ENCODE measurements around the gene FAM174C.

Gene FAM174C

GRCh38 chr19:1279782-1280341 is 4.5 kb downstream of the FAM174C start (continued):
- TF ChIP-seq, protein P1, sequence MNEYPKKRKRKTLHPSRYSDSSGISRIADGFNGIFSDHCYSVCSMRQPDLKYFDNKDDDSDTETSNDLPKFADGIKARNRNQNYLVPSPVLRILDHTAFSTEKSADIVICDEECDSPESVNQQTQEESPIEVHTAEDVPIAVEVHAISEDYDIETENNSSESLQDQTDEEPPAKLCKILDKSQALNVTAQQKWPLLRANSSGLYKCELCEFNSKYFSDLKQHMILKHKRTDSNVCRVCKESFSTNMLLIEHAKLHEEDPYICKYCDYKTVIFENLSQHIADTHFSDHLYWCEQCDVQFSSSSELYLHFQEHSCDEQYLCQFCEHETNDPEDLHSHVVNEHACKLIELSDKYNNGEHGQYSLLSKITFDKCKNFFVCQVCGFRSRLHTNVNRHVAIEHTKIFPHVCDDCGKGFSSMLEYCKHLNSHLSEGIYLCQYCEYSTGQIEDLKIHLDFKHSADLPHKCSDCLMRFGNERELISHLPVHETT (tag by site-specific recombination; IDR thresholded peaks at IDR 0.05) = no peak
- TF ChIP-seq ZNF658 (tag by site-specific recombination; IDR thresholded peaks at IDR 0.05) = no peak
- no peak for TF ChIP-seq ZNF302 (tag by site-specific recombination; IDR thresholded peaks at IDR 0.05; ENCODE audit: low read depth)
- TF ChIP-seq ZNF747 (tag by site-specific recombination; IDR thresholded peaks at IDR 0.05) = no peak
- TF ChIP-seq BCL11B (tag by site-specific recombination; IDR thresholded peaks at IDR 0.05; ENCODE audit: low read depth) = no peak; the same call in 1 of the 2 replicates
- no peak for TF ChIP-seq ZNF830 (tag by site-specific recombination; IDR thresholded peaks at IDR 0.05; ENCODE audit: low read depth)
- TF ChIP-seq ZNF133 (tag by site-specific recombination; IDR thresholded peaks at IDR 0.05) = no peak
- TF ChIP-seq ZNF560 (tag by site-specific recombination; IDR thresholded peaks at IDR 0.05; ENCODE audit: borderline replicate concordance) = no peak
- TF ChIP-seq, protein P2, sequence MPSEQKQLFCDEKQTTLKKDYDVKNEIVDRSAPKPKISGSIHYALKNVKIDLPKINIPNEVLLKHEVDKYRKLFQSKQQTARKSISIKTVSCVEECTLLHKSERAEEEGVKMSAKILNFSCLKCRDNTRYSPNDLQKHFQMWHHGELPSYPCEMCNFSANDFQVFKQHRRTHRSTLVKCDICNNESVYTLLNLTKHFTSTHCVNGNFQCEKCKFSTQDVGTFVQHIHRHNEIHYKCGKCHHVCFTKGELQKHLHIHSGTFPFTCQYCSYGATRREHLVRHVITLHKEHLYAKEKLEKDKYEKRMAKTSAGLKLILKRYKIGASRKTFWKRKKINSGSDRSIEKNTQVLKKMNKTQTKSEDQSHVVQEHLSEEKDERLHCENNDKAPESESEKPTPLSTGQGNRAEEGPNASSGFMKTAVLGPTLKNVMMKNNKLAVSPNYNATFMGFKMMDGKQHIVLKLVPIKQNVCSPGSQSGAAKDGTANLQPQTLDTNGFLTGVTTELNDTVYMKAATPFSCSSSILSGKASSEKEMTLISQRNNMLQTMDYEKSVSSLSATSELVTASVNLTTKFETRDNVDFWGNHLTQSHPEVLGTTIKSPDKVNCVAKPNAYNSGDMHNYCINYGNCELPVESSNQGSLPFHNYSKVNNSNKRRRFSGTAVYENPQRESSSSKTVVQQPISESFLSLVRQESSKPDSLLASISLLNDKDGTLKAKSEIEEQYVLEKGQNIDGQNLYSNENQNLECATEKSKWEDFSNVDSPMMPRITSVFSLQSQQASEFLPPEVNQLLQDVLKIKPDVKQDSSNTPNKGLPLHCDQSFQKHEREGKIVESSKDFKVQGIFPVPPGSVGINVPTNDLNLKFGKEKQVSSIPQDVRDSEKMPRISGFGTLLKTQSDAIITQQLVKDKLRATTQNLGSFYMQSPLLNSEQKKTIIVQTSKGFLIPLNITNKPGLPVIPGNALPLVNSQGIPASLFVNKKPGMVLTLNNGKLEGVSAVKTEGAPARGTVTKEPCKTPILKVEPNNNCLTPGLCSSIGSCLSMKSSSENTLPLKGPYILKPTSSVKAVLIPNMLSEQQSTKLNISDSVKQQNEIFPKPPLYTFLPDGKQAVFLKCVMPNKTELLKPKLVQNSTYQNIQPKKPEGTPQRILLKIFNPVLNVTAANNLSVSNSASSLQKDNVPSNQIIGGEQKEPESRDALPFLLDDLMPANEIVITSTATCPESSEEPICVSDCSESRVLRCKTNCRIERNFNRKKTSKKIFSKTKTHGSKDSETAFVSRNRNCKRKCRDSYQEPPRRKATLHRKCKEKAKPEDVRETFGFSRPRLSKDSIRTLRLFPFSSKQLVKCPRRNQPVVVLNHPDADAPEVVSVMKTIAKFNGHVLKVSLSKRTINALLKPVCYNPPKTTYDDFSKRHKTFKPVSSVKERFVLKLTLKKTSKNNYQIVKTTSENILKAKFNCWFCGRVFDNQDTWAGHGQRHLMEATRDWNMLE (tag by site-specific recombination; conservative IDR thresholded peaks at IDR 0.05; ENCODE audit: low read depth) = no peak
- TF ChIP-seq REST (tag by site-specific recombination; IDR thresholded peaks at IDR 0.05) = peak; percentile 42; the same call in 1 of the 2 replicates
- TF ChIP-seq ZNF248 (tag by site-specific recombination; IDR thresholded peaks at IDR 0.05) = no peak
- no peak for TF ChIP-seq KLF9 (tag by site-specific recombination; IDR thresholded peaks at IDR 0.05; ENCODE audit: low read depth)
- no peak for TF ChIP-seq ZNF623 (tag by site-specific recombination; IDR thresholded peaks at IDR 0.05)
- TF ChIP-seq ZNF391 (tag by site-specific recombination; IDR thresholded peaks at IDR 0.05; ENCODE audit: borderline replicate concordance, low read depth) = no peak
- no peak for TF ChIP-seq ZSCAN18 (tag by site-specific recombination; IDR thresholded peaks at IDR 0.05)
- no peak for TF ChIP-seq ATF2 (tag by site-specific recombination; IDR thresholded peaks at IDR 0.05; ENCODE audit: low read depth)
- TF ChIP-seq ZNF394 (tag by site-specific recombination; IDR thresholded peaks at IDR 0.05; ENCODE audit: borderline replicate concordance) = no peak
- TF ChIP-seq, protein P3, sequence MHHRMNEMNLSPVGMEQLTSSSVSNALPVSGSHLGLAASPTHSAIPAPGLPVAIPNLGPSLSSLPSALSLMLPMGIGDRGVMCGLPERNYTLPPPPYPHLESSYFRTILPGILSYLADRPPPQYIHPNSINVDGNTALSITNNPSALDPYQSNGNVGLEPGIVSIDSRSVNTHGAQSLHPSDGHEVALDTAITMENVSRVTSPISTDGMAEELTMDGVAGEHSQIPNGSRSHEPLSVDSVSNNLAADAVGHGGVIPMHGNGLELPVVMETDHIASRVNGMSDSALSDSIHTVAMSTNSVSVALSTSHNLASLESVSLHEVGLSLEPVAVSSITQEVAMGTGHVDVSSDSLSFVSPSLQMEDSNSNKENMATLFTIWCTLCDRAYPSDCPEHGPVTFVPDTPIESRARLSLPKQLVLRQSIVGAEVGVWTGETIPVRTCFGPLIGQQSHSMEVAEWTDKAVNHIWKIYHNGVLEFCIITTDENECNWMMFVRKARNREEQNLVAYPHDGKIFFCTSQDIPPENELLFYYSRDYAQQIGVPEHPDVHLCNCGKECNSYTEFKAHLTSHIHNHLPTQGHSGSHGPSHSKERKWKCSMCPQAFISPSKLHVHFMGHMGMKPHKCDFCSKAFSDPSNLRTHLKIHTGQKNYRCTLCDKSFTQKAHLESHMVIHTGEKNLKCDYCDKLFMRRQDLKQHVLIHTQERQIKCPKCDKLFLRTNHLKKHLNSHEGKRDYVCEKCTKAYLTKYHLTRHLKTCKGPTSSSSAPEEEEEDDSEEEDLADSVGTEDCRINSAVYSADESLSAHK (tag by site-specific recombination; IDR thresholded peaks at IDR 0.05) = no peak; the same call in 1 of the 2 replicates
- TF ChIP-seq ZFP3 (tag by site-specific recombination; IDR thresholded peaks at IDR 0.05; ENCODE audit: low read depth) = no peak
- no peak; the same call in 1 of the 2 replicates for TF ChIP-seq IKZF3 (tag by site-specific recombination; IDR thresholded peaks at IDR 0.05)
- TF ChIP-seq ZNF114 (tag by site-specific recombination; IDR thresholded peaks at IDR 0.05) = no peak
